A549 (cell line): ENCODE data around the gene MC2R.

Source experiments
- EP300 ChIP-seq, 2 experiments: fragments of >200 bp; sonication (Bioruptor Twin); formaldehyde crosslinking; IDR thresholded peaks; 2 replicates in 1 of 2; 3 replicates in 1 of 2; pipeline ENCODE4 v1.6.1; 2016 to 2017
- RAD21 ChIP-seq, 2 experiments: fragments of >200 bp in 1 of 2; sonication (Bioruptor Twin) in 1 of 2; formaldehyde crosslinking in 1 of 2; IDR thresholded peaks in 1 of 2; conservative IDR thresholded peaks in 1 of 2; 2 replicates in 1 of 2; 3 replicates in 1 of 2; pipeline ENCODE4 v1.6.1; 2012 to 2018; ENCODE audit warnings: inconsistent platforms in 1 of 2
- ZC3H11A ChIP-seq: fragments of 450-650 bp; IDR thresholded peaks from 2 replicates; pipeline ENCODE4 v1.6.1; 2014; ENCODE audit warnings: antibody characterized with exemption, mild to moderate bottlenecking
- TF ChIP-seq, protein P1 (sequence below): fragments of >200 bp; sonication (Bioruptor Twin); formaldehyde crosslinking; IDR thresholded peaks from 3 replicates; pipeline ENCODE4 v1.5.1; 2016
- TF ChIP-seq, protein P2 (sequence below): fragments of >200 bp; sonication (Bioruptor Twin); formaldehyde crosslinking; IDR thresholded peaks from 3 replicates; pipeline ENCODE4 v1.6.1; 2016

DNA sequence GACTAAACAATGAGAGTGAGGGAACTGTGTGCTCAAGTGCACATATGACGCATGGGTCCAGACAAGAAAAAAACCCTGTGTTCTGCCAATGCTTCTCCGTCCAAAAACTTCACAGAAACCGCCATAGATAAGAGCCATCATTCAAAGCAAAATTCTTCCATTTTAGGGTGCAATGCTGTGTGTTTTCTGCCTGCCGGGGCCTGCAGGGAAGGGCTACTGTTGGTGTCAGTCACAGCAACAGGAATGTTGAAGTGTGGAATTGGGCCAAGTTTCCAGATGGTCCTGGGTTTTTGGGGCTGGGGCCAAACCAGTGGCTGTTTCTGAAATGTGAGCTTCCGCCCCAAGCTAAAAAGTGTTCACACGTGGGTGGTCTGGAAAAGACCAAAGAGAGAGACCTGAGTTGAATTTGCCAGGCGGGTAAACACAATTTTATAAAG lies 677 bp upstream of the MC2R start:
- TF ChIP-seq EP300 (IDR thresholded peaks at IDR 0.05) (no peak), ZC3H11A (no peak), RAD21 (conservative IDR thresholded peaks at IDR 0.05 in 1 of 2, IDR thresholded peaks at IDR 0.05 in 1 of 2) (no peak)
- TF ChIP-seq, protein P1, sequence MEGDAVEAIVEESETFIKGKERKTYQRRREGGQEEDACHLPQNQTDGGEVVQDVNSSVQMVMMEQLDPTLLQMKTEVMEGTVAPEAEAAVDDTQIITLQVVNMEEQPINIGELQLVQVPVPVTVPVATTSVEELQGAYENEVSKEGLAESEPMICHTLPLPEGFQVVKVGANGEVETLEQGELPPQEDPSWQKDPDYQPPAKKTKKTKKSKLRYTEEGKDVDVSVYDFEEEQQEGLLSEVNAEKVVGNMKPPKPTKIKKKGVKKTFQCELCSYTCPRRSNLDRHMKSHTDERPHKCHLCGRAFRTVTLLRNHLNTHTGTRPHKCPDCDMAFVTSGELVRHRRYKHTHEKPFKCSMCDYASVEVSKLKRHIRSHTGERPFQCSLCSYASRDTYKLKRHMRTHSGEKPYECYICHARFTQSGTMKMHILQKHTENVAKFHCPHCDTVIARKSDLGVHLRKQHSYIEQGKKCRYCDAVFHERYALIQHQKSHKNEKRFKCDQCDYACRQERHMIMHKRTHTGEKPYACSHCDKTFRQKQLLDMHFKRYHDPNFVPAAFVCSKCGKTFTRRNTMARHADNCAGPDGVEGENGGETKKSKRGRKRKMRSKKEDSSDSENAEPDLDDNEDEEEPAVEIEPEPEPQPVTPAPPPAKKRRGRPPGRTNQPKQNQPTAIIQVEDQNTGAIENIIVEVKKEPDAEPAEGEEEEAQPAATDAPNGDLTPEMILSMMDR: no peak
- TF ChIP-seq, protein P2, sequence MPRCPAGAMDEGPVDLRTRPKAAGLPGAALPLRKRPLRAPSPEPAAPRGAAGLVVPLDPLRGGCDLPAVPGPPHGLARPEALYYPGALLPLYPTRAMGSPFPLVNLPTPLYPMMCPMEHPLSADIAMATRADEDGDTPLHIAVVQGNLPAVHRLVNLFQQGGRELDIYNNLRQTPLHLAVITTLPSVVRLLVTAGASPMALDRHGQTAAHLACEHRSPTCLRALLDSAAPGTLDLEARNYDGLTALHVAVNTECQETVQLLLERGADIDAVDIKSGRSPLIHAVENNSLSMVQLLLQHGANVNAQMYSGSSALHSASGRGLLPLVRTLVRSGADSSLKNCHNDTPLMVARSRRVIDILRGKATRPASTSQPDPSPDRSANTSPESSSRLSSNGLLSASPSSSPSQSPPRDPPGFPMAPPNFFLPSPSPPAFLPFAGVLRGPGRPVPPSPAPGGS: no peak
